Lower leg skin (tissue), 3 donors: ENCODE data around the gene RRP9.

Experiments used
- POLR2A ChIP-seq, 2 donors: fragments of 450-650 bp; IDR thresholded peaks; one replicate each; pipeline ENCODE4 v1.6.1; 2016 to 2017; ENCODE audit warnings: antibody characterized with exemption in 2 of 2, mild to moderate bottlenecking in 1 of 2, moderate library complexity in 1 of 2
- TF ChIP-seq, protein P1 (sequence below), 3 donors: fragments of 450-650 bp; IDR thresholded peaks; one replicate each; pipeline ENCODE4 v1.5.1; 2016; ENCODE audit warnings: antibody characterized with exemption in 3 of 3, mild to moderate bottlenecking in 3 of 3, moderate library complexity in 2 of 3

DNA sequence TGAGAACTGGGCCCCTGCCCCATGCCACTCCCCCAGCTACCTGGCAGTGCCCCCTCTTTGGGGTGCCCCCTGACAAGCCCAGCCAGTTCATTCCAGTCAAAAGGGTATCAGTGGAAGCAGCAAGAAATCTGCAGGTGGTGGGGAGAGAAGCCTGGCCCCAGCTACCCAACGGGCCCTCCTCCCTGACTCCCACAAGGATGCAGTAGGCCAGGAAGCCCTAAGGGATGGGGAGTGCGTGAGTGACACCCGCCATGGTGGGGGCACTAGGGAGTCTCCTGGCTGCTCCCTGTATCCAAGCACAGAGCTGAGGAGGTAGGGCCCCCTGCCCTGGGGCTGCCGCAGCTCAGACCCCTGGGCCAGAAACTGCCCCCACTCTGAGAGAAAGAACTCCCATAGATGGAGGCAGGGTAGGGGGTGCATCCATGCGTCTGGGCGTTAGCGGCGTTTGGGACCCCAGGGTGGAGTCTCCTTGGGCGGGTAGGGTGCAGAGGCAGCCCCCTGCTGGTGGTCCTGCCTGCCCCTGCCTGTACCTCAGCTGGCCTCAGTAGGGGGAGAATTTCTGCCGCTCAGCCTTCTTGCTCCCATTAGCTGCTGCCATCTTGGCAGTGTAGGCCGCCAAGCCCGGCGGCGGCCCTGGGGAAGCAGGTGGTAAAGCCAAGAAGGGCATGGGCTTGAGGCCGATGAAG, 16.0 kb upstream of the RRP9 start:
- TF ChIP-seq, protein P1, sequence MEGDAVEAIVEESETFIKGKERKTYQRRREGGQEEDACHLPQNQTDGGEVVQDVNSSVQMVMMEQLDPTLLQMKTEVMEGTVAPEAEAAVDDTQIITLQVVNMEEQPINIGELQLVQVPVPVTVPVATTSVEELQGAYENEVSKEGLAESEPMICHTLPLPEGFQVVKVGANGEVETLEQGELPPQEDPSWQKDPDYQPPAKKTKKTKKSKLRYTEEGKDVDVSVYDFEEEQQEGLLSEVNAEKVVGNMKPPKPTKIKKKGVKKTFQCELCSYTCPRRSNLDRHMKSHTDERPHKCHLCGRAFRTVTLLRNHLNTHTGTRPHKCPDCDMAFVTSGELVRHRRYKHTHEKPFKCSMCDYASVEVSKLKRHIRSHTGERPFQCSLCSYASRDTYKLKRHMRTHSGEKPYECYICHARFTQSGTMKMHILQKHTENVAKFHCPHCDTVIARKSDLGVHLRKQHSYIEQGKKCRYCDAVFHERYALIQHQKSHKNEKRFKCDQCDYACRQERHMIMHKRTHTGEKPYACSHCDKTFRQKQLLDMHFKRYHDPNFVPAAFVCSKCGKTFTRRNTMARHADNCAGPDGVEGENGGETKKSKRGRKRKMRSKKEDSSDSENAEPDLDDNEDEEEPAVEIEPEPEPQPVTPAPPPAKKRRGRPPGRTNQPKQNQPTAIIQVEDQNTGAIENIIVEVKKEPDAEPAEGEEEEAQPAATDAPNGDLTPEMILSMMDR (IDR thresholded peaks at IDR 0.05): no peak
- TF ChIP-seq POLR2A (IDR thresholded peaks at IDR 0.05): no peak
